ENCODE data around the gene TAF6.

The TAF6 gene

DNA sequence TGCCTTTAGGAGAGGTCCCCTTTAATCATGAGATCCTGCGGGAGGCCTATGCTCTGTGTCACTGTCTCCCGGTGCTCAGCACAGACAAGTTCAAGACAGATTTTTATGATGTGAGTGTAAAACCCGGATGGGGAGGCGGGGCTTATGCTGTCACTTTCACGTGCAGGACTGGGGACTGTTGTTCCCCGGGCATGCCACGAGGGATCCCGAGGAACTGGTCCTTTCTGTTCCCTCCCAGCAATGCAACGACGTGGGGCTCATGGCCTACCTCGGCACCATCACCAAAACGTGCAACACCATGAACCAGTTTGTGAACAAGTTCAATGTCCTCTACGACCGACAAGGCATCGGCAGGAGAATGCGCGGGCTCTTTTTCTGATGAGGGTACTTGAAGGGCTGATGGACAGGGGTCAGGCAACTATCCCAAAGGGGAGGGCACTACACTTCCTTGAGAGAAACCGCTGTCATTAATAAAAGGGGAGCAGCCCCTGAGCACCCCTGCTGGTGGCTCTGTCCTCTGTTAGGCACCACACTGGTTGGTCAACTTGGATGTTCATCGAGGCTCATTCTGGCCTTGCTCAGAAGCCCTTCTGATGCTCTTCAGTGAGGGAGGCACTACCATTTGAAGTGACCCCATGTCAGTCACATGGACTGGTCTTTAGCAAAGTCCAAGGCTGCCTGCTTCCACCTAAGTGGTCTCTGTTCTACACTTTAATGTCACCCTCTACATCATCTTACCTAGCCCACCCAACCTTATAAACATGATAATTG, 27.6 kb downstream of the TAF6 start:
- DNase-seq = no peak

DNA sequence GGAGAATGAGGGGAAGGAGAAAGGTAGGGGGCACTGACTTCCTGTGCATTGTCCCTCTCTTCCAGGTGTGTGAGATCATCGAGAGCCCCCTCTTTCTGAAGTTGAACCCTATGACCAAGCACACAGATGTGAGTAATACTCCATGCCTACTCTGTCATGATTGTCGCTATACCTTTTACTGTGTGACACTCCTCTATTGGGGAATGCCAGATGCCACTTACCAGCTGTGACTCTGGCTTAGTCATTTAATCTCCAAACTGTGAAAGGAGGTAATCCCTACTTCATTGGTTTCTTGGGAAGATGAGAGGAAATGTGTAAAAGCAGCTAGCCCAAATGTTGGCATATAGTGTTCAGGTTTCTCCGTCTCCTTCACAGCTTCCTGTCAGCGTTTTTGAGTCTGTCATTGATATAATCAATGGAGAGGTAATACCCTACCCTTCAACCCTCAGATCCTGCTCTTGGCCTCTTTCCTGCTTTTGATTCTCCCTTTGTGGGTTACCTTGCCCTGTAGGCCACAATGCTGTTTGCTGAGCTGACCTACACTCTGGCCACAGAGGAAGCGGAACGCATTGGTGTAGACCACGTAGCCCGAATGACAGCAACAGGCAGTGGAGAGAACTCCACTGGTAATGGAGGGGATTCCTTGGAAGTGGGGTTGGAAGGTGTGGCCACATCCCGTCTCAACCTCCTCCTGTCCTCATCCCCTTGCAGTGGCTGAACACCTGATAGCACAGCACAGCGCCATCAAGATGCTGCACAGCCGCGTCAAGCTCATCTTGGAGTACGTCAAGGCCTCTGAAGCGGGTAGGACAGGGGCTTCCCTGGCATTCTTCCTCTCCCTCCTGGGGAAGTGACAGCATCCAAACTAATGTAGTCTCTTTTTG, 28.4 kb downstream of the TAF6 start:
- no peak for DNase-seq

DNA sequence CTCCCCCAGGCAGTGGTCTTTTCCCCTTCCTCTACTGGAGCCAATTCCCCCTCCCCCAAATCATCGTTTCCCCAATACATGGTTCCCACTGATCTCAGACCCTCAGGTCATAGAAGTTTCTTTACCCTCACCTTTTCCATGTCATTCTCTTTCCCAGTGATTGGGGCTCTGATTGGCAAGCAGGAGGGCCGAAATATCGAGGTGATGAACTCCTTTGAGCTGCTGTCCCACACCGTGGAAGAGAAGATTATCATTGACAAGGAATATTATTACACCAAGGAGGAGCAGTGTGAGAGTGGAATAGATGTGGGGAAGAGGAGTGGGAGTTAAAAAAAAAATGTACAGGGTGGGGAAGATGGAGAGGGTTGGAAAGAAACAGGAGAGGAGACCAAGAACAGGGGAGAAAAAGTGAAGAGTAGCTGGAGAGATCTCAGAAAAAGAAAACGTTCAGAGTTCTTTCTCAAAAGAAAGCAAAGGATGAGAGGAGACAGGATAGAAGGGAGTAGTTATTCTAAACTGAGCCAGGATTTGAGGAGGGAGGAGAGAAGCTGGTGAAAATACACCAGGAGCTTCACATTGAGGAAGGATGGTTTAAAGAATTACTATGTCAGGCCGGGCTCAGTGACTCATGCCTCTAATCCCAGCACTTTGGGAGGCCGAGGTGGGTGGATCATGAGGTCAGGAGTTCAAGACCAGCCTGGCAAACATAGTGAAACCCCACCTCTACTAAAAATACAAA, 29.5 kb downstream of the TAF6 start:
- DNase-seq = peak in 1 of 2 donors; percentile 7

DNA sequence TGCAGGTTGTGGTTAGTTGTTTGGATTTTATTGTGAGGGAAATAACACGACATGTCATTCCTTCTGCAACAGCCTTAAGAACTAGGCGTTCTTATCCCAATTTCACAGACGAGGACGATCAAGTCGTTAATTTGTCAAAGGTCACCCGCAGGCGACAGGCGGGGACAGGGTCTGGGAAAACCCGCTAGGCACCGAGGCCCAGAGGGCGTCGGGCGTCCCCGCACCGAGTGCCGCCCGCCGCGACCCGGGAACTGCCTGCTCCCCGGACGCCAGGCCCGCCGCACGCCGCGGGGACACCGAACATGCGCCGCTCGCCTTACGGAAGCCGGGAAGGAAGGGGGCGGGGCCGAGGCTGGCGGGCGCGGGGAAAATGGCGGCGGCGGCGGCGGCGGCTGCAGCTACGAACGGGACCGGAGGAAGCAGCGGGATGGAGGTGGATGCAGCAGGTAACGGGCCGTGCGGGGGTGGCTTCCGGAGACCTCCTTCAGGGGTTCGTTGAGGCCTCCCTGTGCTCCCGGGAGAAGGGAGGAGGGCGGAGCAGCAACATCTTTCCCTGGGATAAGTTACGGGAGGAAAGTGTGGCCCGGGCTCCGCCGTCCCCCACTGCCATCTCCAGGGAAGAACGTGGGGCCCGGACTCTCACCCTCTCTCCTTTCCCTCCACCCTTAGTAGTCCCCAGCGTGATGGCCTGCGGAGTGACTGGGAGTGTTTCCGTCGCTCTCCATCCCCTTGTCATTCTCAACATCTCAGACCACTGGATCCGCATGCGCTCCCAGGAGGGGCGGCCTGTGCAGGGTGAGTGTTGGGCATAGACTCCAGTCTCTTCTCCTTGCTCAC, 30.3 kb downstream of the TAF6 start, which contains the start of gene COPS6:
Gene COPS6 (plus strand): TSS at position 349 of the 837 bp plus-strand sequence. CDS start 22 bp downstream, at position 371.
- peak; percentile 63 to 87 for DNase-seq

DNA sequence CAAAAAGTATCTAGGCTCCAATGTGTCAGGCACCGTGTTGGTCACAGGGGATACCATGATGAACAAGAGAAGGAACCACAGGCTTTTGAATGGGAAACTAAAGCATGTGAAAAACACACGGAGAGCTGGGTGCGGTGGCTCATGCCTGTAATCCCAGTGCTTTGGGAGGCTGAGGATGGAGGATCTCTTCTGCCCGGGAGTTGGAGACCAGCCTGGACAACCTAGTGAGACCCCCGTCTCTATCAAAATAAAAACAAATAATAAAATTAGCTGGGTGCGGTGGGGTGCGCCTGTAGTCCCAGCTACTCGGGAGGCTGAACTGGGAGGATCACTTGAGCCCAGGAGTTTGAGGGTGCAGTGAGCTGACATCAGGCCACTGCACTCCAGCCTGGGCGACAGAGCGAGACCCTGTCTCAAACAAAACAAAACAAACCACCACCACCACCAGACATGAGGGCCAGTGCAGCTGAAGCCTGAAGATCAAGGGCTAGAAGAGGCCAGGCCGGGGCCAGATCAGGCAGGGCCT, 31.0 kb downstream of the TAF6 start:
- DNase-seq = no peak

DNA sequence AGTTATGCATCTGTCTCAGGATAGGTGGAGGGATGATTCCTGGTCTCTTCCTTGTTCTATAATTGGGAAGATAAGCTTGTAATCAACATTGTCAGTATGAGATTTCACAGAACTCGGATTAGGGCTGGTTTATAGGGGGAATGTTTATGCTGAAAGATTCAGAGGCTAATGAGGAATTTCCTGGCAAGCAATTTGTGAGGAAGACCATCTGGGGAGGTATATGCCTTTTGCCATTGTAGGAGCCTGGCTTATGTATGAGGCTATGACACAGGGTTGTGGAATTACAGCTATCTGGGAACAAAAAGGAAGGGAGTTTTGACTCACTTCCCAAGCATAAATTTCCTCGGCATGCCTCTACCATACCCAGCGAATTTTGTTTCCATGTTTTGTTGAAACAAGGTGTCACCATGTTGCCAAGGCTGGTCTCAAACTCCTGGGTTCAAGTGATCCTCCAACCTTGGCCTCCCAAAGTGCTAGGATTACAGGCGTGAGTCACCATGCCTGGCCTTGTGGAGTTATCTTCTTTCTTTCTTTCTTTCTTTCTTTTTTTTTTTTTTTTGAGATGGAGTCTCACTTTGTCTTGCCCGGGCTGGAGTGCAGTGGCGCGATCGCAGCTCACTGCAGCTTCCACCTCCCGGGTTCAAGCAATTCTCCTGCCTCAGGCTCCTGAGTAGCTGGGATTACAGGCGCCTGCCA, 32.0 kb downstream of the TAF6 start:
- no peak for DNase-seq

DNA sequence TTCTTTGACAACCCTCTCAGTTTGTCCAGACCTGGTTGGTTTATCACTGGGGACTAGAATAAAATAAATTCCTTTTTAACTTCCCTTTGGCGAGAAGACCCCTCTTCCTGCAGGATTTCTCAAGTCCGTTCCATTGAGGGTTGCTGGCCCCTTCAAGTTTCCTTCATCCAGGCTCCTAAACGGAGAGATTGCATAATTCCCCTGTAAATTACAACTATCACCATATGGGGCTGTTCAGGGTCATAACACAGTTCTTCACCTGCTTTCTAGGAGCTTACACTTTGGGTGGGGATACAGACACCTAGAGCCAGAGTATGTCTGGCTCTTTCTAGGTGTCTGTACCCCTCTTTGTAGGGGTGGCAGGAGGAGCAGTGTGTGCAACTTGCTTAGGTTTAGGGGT, 33.6 kb downstream of the TAF6 start:
- DNase-seq = no peak

DNA sequence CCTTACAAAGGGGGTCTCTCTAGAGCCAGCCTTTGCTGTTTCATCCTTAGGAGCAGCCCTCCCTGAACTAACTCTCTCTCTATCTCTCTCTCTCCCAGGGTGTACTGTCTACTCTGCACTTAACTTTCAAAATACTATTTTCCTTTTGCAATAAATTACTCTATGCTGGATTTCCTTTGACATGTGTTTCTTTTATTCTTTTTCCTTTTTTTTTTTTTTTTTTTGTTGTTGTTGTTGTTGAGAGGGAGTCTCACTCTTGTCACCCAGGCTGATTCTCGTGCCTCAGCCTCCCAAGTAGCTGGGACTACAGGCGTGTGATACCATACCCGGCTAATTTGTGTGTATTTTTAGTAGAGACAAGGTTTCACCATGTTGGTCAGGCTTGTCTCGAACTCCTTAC, 36.2 kb downstream of the TAF6 start:
- no peak for DNase-seq

DNA sequence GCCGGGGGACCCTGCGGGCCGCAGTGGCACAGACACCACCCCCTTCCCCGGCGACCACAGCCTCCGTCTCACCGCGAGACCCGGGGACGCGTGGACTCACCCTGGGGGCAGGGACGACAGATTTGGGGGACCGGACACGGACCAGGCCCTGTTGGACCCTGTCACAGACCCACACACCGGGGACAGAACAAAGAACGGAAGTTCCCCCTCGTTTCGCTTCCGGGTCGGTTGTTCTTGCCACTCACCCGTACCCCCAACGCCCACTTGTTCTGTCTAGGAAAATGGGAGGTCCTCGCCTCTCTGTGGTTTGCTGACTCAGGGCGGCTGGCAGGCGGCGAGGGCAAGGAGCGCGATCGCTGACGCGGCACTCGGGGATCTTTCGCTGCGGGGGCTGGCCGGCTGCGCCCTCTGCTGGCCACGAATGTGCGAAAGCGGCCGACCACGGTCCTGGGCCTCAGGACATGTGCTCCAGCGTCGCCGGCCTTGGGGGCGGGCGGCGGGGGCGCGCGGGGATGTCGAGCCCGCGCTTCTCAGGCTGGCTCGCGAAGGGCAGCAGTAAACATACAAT, 37.5 kb downstream of the TAF6 start, which contains the start of gene ZNF3:
Gene ZNF3 (minus strand): TSS at position 189 of the 568 bp plus-strand sequence. CDS start 4,366 bp downstream, outside the sequence.
- DNase-seq = peak; percentile 99

DNA sequence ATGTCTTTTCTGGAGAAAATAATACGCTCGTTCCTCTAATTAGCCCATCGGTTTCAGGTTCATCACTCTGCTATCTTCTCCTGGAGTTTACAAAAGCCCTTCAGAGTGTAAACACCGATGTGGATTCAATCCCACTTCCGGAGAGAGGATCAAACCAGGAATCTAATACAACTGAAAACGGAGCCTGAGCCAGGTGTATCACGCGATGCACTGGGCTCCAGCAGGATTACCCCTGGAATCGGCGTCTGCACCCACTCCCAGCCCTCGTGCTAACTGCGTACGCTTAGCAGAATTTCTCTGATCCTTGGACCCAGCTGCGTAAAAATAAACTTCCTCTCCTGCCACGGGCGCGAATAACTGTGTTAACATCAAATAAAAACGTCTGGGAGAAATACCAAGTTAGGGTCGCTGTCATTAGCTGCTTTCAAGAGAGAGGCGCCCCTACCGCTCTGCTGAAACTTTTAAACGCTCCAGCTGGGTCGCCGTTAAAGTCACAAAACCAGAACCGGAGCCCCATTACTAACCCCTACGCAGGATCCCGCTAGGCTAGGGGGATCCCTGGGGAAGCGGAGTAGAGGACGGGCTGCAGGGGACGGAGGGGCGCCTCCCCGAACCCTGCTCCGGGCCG, 38.1 kb downstream of the TAF6 start:
- peak in 1 of 2 donors; percentile 7 for DNase-seq

DNA sequence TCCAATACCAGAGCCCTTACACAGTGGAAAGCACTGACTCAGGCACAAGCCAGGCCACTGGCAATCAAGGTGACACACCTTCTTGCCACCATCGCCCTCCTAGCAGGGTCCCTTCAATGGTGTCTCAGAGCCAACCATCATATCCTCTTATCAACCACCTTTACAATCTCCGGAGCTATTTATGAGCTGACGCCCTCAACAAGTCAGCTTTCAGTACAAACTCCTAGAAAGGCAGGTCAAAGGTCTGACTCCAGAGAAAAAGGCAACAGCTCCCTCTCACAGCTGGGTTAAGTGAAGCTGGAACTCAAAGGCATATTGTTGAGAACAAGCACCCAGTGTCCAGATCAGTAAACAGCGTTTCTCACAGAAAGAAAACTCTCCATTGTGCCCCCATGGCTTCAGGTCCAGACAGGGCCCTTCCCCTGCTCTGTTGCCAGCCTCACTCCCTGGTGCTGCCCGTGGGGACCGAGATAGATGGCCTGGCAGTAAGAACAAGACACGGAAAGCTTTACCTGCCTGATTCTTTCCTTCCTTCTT, 40.1 kb downstream of the TAF6 start:
- no peak for DNase-seq

DNA sequence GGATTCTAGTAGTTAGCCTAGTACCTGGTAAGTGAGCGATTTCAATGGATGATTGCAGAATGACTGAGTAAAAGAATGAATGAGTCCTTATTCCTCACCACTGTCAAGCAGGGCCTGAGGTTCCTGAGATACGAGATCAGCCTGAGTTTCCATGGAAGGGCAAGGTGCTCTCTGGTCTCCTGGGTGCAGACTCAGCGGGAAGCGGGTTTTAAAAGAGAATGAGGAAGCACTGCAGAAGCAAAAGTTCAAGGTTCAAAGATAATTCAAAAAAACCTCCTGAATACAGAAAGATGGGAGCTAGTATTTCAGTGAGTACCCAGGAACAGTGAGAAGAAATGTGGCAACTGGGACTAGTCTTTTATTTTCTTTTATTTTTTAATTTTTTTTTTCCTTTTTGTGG, 42.0 kb downstream of the TAF6 start:
- no peak for DNase-seq

DNA sequence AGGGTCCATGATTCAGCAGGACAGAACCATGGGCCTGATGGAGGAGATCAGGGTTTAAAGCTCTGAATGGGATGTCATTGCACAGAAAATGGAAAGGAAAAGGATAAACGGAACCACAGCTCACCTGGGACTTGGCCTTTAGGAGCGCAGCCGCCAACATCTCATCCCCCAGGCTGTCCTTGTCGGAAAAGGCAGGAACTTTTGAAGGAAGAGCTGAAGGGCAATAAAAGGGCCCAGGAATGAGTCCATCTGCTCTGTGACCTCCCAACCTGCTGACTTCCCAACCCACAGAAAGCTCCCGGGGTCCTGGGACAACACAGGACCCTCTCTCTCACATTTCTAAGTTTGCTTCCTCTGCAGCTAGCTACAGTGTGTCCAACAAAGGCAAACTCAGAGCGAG, 43.7 kb downstream of the TAF6 start:
- no peak for DNase-seq

DNA sequence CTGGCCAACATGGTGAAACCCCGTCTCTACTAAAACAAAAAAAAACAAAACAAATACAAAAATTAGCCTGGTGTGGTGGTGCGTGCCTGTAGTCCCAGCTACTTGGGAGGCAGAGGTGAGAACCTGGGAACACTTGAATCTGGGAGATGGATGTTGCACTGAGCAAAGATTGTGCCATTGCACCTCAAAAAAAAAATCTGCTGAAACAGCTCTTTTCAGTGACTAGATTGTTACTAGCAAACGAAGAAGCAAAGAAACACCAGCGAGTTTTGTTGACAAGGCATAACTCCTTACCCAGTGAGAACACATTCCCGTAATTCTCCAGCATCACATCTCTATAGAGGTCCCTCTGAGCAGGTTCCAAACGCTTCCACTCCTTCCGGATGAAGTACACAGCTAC, 44.3 kb downstream of the TAF6 start:
- no peak for DNase-seq

DNA sequence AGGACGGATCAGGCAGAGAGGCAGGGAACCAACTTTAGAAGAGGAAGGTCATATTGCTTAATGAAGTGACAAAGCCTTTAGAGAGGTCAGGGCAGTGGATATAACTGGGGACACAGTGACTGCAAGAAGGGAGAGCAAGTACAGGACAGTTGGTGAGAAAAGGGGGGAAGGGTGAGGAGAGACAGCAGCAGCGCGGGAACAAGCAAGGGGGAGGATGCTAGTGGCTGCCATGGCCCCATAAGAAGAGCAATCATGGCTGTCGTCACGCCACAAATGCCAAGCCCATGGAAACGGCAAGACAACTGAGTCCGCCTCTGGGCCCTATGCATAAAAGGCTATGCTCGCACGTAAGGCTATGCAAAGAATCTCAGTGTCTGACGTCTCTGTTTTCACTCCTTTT, 46.7 kb downstream of the TAF6 start:
- DNase-seq = no peak

DNA sequence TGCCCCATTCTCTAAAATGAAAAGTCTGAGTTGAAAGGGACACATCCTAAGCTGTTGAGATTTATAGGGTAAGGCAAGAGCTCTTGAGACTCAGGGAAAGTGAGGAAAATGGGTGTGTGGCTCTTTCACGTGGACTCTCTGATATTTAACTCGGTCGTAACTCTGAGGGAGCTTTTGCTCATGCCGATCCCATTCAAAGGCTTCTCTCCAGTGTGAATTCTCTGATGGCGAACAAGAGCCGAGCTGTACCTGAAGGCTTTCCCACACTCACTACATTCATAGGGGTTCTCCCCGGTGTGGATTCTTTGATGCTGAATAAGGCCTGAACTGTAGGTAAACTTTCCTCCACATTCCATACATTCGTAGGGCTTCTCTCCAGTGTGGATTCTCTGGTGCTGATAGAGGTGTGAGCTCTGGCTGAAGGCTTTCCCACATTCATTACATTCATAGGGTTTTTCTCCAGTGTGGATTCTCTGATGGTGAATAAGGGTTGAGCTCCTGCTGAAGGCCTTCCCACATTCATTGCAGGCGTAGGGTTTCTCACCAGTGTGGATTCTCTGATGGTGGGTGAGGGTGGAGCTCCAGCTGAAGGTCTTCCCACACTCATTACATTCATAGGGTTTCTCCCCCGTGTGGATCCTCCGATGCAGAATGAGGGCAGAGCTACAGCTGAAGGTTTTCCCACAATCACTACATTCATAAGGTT, 48.0 kb downstream of the TAF6 start:
- DNase-seq = no peak

DNA sequence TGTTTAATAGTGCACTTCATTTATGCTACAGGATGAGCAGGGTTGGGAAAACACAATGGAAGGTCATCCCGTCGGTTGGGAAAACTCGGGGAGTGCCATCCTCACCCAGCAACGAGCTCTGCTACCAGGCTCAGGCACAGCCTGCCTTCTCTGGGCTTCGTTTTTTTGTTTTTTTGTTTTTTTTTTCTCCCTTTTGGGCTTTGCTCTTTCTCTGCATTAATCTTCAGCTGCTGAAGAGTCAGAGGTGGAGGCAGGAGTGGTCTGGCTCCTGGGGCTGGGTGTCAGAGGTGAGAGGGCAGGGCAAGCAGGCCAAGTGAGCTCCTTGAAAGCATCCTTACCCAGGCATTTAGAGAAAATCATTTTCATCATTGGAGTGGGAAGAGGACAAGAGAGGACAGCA, 49.2 kb downstream of the TAF6 start:
- no peak for DNase-seq

DNA sequence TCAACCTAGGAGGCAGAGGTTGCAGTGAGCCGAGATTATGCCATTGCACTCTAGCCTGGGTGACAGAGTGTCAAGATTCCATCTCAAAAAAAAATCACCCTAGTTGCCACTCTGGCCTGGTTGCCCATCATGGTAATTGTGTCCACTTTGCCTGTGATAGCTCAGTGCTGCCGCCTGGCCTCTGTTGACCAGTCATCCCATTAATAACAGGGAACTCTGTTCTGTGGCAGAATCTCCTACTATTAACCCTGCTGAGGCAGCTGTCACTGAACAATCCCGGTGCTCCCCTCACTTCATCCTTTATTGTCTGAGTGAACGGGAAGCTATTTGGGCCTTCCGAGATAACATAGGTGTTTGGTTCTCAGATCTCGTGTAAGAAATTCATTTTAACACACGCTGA, 52.2 kb downstream of the TAF6 start:
- DNase-seq = no peak

DNA sequence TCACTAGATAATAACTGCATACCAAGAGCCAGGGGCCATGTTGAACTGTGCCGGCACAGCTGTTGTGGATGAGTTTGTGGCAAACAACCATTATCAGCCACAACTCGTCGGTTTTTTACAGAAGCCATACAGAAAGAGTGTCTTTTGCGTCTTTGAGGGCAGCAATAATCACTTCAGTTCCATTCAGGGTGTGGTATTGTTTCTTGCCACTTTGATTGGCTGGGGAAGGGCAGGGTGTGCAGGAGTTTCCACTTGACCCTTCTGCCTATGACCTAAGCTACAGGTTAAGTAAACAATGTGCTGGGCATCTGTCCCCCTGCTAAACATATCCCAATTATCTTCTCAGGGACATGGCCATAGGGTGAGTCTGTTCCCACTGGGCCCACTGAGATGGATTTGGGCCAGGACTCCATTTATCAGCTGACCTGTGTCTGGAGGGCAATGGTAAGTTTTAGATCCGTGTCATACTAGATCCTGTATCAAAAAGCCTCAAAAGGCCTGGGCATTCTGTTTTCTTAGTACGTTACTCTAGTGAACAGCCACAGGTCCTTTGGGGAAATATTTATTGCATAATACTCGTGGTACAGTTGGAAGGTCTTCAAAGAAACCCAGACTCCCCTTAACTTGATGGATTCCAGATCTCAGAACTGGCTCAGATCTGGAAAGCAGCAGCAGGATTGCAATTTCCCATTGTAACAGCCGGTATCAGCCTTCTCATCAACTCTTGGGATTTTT, 53.5 kb downstream of the TAF6 start:
- no peak for DNase-seq

All from inflammatory macrophage treated with lipopolysaccharide for 1 hour (primary cell).